HUES64 (cell line): ENCODE data around the gene TPP2.

ENCODE experiments used
- H3K27ac ChIP-seq: 2 replicates; pipeline ENCODE4 v1.7.0; 2013; ENCODE audit warnings: low read depth, low read length, inconsistent platforms
- H3K27me3 ChIP-seq: 2 replicates; pipeline ENCODE4 v1.6.1; 2013; ENCODE audit warnings: mild to moderate bottlenecking, low read length; ENCODE audit not compliant: insufficient read depth
- H3K36me3 ChIP-seq: 2 replicates; pipeline ENCODE4 v1.6.1; 2013; ENCODE audit warnings: mild to moderate bottlenecking, low read length; ENCODE audit not compliant: insufficient read depth
- H3K4me1 ChIP-seq: 2 replicates; pipeline ENCODE4 v1.6.1; 2013; ENCODE audit warnings: mild to moderate bottlenecking, low read length, moderate library complexity; ENCODE audit not compliant: insufficient read depth
- H3K4me3 ChIP-seq: 2 replicates; pipeline ENCODE4 v1.5.1; 2013; ENCODE audit warnings: mild to moderate bottlenecking, low read length, moderate library complexity
- H3K9ac ChIP-seq: 2 replicates; pipeline ENCODE4 v1.6.1; 2013; ENCODE audit warnings: mild to moderate bottlenecking, low read depth, low read length
- H3K9me3 ChIP-seq: 2 replicates; pipeline ENCODE4 v1.6.1; 2013; ENCODE audit warnings: low read depth, low read length; ENCODE audit not compliant: insufficient read depth
- WGBS: fragments of 150-250, 120-280 bp; methylation state at CpG from one replicate; pipeline ENCODE4 v1.1.7; 2013; ENCODE audit warnings: missing lambda C conversion rate; 5-methylcytosine and 5-hydroxymethylcytosine counted together

TPP2 gene

DNA sequence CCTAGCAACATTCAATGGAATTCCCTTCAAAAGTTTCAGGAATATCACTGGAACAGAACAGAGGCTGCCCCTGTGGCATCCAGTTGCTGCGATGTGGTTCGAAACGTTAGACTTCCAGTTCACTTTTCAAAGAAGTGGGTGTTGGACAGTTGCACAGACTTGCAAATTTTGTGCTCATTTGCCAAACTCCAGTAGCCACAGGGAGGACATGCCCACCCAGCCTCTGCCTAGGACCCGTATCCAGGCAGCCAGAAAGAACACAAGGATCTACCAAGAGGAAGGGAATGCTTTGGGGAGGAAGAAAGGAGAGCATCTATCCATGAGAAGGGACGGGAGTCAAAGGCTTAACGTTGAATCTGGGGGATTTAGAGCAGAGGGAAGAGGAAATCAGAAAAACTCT lies 98.2 kb downstream of the TPP2 start, which contains the start of gene METTL21C:
METTL21C (minus strand) TSS at position 108 of the 400 bp plus-strand sequence. CDS start 546 bp downstream, outside the sequence.
- Histone ChIP-seq H3K9me3 (no peaks in the 10 kb centered on the region), H3K4me1 (peaks cover 12% of the 10 kb centered on the region), H3K9ac (no peak within 1 kb of the TSS), H3K36me3 (no peaks in the 10 kb centered on the region), H3K4me3 (no peak within 1 kb of the TSS), H3K27ac (no peak within 1 kb of the TSS), H3K27me3 (no peaks in the 10 kb centered on the region)
- 88% methylated on average over 6 of the region's 6 CpGs for WGBS

DNA sequence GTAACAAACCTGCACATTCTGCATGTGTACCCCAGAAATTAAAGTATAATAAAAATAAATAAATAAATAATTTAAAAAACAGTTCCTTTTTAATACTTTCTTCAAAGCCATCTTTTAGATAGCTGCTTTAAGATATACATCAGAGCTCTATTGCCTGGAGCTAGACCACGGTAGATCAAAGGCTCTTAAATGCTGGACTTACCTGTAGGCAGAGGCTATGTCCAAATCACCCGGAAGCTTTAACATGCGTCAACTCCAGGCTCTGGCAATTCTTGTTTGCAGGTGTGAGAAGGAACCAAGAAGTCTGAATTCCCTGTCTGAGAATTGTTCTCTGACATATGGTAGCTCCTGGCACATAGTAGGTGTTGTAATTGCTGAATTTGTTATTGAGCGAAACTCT lies 99.7 kb downstream of the TPP2 start:
- Histone ChIP-seq H3K27ac (no peak overlapping the region), H3K36me3 (no peaks in the 10 kb centered on the region), H3K4me1 (peaks cover 12% of the 10 kb centered on the region), H3K9me3 (no peaks in the 10 kb centered on the region), H3K27me3 (no peaks in the 10 kb centered on the region), H3K9ac (no peak overlapping the region), H3K4me3 (no peak overlapping the region)
- WGBS: 94% methylated on average over 4 of the region's 4 CpGs

DNA sequence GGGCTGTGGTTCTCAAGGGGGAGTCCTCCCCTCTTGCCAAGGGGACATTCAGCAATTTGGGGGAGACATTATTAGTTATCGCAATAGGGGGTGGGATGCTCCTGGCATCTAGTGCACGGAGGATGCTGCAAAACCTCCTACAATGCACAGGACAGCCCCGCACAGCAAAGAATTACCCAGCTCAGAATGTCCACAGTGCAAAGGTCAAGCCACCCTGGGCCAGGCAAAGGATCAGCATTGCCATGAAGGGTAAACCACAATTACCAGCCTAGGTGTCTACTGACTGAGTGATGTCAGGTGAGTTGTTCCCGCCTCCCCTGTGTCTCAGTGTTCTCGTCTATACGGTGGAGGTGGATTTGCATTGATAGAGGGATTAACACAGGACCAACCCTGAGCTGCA lies 100.5 kb downstream of the TPP2 start:
- H3K27ac ChIP-seq: no peak overlapping the region

GRCh38 chr13:102697929-102698648 lies 101.3 kb downstream of the TPP2 start:
- WGBS: 93% methylated on average over 8 of the region's 8 CpGs
- Histone ChIP-seq H3K36me3 (no peaks in the 10 kb centered on the region), H3K27me3 (no peaks in the 10 kb centered on the region), H3K4me1 (no peaks in the 10 kb centered on the region), H3K9ac (no peak overlapping the region), H3K4me3 (no peak overlapping the region), H3K9me3 (no peaks in the 10 kb centered on the region), H3K27ac (no peak overlapping the region)

More for the DNA sequence above, 100.5 kb downstream of the TPP2 start:
- Histone ChIP-seq H3K9me3 (no peaks in the 10 kb centered on the region), H3K4me1 (peaks cover 4% of the 10 kb centered on the region; the same call in 1 of the 2 replicates), H3K27me3 (no peaks in the 10 kb centered on the region), H3K9ac (no peak overlapping the region), H3K36me3 (no peaks in the 10 kb centered on the region), H3K4me3 (no peak overlapping the region)
- whole genome bisulfite sequencing: 92% methylated on average over 6 of the region's 6 CpGs

DNA sequence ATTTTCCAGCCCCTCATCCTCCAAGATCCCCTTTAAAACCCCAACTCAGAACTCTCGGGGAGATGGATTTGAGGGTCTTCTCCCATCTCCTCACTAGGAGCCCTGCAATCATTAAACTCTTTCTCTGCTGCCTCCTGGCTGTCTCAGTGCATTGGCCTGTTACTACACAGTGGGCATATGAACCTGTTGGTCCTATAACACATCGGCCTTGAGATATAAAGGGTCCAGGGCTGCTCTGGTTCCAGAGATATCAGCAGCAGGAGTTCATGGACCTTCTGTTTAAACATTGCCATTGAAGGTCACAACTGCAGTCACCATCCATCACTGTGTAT lies 101.8 kb downstream of the TPP2 start:
- WGBS: 94% methylated on average over 2 of the region's 2 CpGs
- H3K4me1 ChIP-seq: no peaks in the 10 kb centered on the region
- H3K36me3 ChIP-seq: no peaks in the 10 kb centered on the region
- H3K9ac ChIP-seq: no peak overlapping the region
- no peak overlapping the region for H3K27ac ChIP-seq
- H3K4me3 ChIP-seq: no peak overlapping the region
- no peaks in the 10 kb centered on the region for H3K27me3 ChIP-seq
- no peaks in the 10 kb centered on the region for H3K9me3 ChIP-seq

DNA sequence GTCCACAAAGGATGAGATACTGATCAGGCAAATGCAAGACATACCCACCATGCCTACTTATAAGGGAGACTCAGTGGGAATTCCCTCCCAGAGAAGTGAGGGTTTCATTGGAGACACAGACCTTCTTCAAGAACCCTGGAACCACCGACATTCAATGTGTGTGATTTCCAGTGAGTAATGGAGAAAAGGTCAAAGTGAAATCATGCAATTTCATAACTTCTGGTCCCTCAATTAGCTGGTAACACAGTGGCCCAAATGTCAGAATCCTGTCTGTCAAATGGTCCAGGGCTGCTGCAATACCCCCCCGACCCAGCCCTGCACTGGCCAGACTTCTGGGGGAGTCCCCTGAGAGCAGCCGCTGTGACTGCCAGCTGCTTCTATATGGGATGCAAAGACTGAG lies 102.7 kb downstream of the TPP2 start:
- Histone ChIP-seq H3K4me1 (no peaks in the 10 kb centered on the region), H3K9ac (no peak overlapping the region), H3K36me3 (no peaks in the 10 kb centered on the region), H3K4me3 (no peak overlapping the region), H3K27me3 (no peaks in the 10 kb centered on the region), H3K9me3 (no peaks in the 10 kb centered on the region), H3K27ac (no peak overlapping the region)
- WGBS: 91% methylated on average over 3 of the region's 3 CpGs

DNA sequence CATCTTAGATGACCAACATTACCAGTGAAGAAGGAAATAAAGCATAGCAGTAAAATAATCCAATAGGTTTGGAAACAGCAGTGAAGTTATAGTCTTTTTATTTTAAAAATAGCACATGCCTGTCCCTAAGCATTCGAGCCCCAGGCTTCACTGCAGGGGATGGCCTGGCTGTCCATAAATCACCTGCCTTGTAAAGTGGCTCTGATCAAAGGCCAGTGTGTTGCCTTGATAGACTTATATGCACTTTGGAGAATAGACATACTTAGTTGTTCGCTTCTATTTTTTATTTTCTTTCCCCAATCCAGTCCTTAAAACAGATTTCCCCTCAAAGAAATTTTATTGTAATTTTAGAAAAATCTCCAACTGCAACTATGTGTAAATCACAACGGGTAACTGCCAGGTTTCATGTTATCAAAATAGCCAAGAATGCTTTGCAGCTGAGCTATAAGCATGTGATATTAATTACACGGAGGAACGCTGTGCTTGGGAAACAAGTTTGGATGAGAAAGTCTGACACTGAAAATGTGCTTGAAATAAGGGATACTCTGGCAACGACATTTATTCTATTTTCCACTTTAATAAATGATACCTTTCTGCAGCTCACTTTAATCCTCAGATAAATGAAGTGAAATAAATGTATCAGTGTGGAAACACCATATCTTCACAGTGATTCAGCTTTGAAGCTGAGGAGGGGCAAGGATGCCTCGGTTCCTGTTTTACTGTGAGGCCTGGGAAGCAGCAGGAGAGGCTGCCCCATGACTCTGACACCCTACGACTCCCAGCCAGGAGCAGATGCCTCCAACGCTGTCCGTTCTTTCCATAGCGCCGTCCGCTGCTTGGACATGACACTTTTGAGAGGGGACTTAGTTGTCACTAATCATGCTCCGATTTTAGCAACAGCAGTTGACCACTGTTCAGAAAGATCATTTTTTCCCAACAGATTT lies 103.6 kb downstream of the TPP2 start:
- no peaks in the 10 kb centered on the region for H3K4me1 ChIP-seq
- no peak overlapping the region for H3K4me3 ChIP-seq
- no peaks in the 10 kb centered on the region for H3K36me3 ChIP-seq
- WGBS: 93% methylated on average over 12 of the region's 14 CpGs
- H3K27me3 ChIP-seq: no peaks in the 10 kb centered on the region
- H3K27ac ChIP-seq: no peak overlapping the region
- no peaks in the 10 kb centered on the region for H3K9me3 ChIP-seq
- no peak overlapping the region for H3K9ac ChIP-seq

DNA sequence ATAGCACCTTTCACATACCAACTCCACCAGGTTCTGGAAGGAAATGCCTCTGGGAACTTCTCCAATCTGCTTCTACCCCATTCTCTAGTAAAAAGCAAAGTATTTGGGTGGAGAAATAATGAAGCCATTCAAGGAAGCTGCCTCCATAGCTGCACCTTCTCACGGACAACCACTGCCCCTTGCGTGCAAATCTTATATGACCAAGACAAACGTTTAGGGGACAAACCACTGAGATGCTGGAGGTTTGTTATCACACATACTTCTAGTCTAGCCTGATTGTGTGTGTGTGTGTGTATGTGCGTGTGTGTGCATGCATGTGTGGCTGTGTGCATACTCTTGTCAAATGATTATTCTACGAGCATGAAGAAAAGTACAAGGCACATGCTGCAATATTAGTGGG lies 104.5 kb downstream of the TPP2 start:
- 94% methylated on average over 5 of the region's 5 CpGs for WGBS
- no peak overlapping the region for H3K27ac ChIP-seq
- H3K9ac ChIP-seq: no peak overlapping the region
- no peaks in the 10 kb centered on the region for H3K4me1 ChIP-seq
- no peak overlapping the region for H3K4me3 ChIP-seq
- H3K9me3 ChIP-seq: no peaks in the 10 kb centered on the region
- H3K36me3 ChIP-seq: no peaks in the 10 kb centered on the region
- H3K27me3 ChIP-seq: no peaks in the 10 kb centered on the region

DNA sequence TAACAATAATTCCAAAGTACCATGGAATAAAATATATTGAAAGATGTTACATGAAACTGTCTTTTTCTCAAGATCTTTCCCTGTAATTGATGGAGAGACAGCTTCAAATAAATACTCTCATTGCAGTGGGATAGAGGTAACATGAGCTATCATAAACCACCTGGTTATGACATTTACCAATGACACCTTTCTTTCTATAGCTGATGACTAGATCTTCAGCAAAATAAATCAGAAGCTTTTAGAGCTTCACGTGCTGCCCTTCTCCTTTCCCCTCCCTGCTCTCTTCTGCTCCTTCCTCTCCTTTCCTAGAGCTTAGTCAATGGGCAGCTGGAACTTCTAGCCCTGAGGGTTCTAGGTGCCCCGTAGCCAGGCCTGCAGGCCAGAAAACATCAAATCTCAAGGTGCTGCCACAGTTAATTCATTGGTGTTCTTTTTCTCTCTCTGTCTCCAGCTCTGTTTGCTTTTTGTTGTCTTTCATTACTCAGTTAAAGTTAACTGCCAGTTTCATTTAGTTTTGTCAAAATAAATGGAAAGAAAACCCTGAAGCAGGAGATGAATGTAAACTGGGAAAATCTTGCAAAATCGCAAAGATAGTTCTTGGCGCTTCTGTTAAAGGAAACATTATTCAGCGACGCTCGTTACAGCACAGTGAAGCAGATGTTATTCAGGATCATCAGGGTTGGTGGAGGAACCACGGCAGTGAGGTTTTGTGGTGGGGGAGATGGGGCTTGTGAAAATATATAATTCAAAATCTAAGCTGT lies 106.4 kb downstream of the TPP2 start:
- Histone ChIP-seq H3K4me3 (no peak overlapping the region), H3K4me1 (no peaks in the 10 kb centered on the region), H3K36me3 (no peaks in the 10 kb centered on the region), H3K27me3 (no peaks in the 10 kb centered on the region), H3K9me3 (no peaks in the 10 kb centered on the region), H3K27ac (no peak overlapping the region), H3K9ac (no peak overlapping the region)
- 90% methylated on average over 8 of the region's 8 CpGs for WGBS

DNA sequence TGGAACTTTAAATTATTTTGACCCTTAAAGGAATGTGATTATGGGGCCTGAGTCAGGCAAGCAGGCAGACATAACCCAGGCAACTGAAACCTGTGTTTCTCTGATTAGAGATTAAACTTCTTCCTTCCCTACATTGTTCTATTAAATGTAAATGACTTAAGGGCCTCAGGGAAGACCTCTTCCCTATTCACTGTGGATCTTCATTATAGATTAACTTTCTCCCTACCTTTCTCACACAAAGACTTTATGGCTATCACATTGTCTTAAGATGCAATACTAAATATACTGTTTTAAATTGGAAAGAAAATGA lies 106.9 kb downstream of the TPP2 start:
- no peaks in the 10 kb centered on the region for H3K9me3 ChIP-seq
- H3K4me1 ChIP-seq: no peaks in the 10 kb centered on the region
- H3K27me3 ChIP-seq: no peaks in the 10 kb centered on the region
- H3K27ac ChIP-seq: no peak overlapping the region
- no peak overlapping the region for H3K4me3 ChIP-seq
- H3K9ac ChIP-seq: no peak overlapping the region
- H3K36me3 ChIP-seq: no peaks in the 10 kb centered on the region
